ENCODE results near the gene PRKCE.

GRCh38 chr2:45705233-45705632, 53.8 kb downstream of the PRKCE start:
- no peak for TF ChIP-seq CTCF (IDR thresholded peaks at IDR 0.05)
- TF ChIP-seq POLR2AphosphoS5 (IDR thresholded peaks at IDR 0.05) = no peak
- TF ChIP-seq POLR2A (IDR thresholded peaks at IDR 0.05) = no peak
- TF ChIP-seq EP300 (IDR thresholded peaks at IDR 0.05) = no peak
